HUES6 (cell line): ENCODE data around the gene EDRF1.

Source experiments
- H3K27ac ChIP-seq: 2 replicates; pipeline ENCODE4 v1.7.0; 2013; ENCODE audit warnings: low read depth, mild to moderate bottlenecking, low read length, inconsistent platforms
- H3K27me3 ChIP-seq: 2 replicates; pipeline ENCODE4 v1.6.1; 2013; ENCODE audit warnings: low read length; ENCODE audit not compliant: control insufficient read depth, insufficient read depth
- H3K36me3 ChIP-seq: 2 replicates; pipeline ENCODE4 v1.6.1; 2013; ENCODE audit warnings: low read length; ENCODE audit not compliant: control insufficient read depth, insufficient read depth
- H3K4me1 ChIP-seq: 2 replicates; pipeline ENCODE4 v1.6.1; 2013; ENCODE audit warnings: low read length; ENCODE audit not compliant: control insufficient read depth, insufficient read depth
- H3K4me3 ChIP-seq: 2 replicates; pipeline ENCODE4 v1.5.1; 2013; ENCODE audit warnings: low read depth, low read length
- H3K9ac ChIP-seq: one replicate; pipeline ENCODE4 v1.6.1; 2013; ENCODE audit warnings: mild to moderate bottlenecking, low read length
- H3K9me3 ChIP-seq: 2 replicates; pipeline ENCODE4 v1.6.1; 2013; ENCODE audit warnings: low read depth, low read length; ENCODE audit not compliant: control insufficient read depth, insufficient read depth

EDRF1 gene, protein sequence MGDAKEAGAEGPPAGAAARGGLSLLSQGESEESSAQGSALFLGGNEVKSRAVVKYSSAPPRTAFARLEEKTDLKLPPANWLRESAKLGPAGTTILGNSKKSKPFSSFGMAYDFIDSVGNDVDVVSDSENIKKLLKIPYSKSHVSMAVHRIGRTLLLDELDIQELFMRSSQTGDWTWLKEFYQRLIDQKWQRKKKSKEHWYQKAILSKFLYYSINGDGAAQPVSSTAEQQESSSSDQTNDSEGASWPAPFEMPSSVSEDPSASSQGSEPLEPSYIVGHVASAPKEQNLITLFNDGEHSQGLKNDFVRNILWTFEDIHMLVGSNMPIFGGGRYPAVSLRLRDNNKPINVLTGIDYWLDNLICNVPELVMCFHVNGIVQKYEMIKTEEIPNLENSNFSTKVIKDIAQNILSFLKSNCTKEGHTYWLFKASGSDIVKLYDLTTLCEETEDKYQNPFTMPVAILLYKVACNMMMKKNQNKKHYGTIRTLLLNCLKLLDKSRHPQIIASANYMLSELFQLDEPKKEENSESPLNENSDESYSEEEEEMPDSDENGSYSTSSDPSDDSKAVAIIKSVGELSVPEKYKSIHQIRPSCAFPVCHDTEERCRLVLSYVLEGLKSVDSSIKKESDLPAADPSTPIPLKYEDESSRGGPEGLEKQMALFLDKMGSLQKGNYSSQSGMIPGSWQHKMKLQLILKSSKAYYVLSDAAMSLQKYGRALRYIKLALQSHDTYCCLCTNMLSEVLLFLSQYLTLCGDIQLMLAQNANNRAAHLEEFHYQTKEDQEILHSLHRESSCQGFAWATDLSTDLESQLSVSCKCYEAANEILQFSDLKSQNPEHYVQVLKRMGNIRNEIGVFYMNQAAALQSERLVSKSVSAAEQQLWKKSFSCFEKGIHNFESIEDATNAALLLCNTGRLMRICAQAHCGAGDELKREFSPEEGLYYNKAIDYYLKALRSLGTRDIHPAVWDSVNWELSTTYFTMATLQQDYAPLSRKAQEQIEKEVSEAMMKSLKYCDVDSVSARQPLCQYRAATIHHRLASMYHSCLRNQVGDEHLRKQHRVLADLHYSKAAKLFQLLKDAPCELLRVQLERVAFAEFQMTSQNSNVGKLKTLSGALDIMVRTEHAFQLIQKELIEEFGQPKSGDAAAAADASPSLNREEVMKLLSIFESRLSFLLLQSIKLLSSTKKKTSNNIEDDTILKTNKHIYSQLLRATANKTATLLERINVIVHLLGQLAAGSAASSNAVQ

GRCh38 chr10:125719173-125720001 is at the start of gene EDRF1:
Gene EDRF1 (plus strand): TSS chr10:125719709. CDS start chr10:125719808, 99 bp downstream.
- Histone ChIP-seq H3K9me3 (no peaks in the 10 kb centered on the region), H3K36me3 (peaks cover 36% of the 10 kb centered on the region)

GRCh38 chr10:125672884-125673283 is 46.6 kb upstream of the EDRF1 start:
- Histone ChIP-seq H3K9me3 (no peaks in the 10 kb centered on the region), H3K4me1 (no peaks in the 10 kb centered on the region), H3K27ac (no peak overlapping the region), H3K4me3 (no peak overlapping the region), H3K27me3 (no peaks in the 10 kb centered on the region), H3K36me3 (no peaks in the 10 kb centered on the region), H3K9ac (no peak overlapping the region)

More at GRCh38 chr10:125719173-125720001, at the start of gene EDRF1:
- Histone ChIP-seq H3K27me3 (no peaks in the 10 kb centered on the region), H3K9ac (peak within 1 kb of the TSS; percentile 95), H3K27ac (peak within 1 kb of the TSS; percentile 75; the same call in 1 of the 2 replicates), H3K4me1 (no peaks in the 10 kb centered on the region; the same call in 1 of the 2 replicates), H3K4me3 (peak within 1 kb of the TSS; percentile 83)

DNA sequence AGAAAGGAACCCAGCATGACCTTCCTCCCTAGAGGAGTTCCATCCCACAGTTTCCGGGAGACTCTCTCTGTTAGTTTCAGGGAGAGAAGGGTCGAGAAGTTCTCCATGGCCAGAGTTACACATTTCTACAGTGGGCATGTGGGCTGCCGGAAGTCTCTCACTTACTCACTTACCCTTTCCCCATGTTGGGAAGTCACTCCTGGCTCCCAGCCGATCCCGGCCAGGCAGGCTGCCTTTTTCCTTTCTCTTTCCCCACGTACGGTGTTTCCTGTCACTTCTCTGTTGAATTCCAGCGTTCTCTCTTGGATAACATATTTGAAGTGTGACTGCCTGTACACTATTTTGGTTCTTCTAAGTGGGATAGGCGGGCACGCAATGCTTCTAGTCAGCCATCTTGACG is 40.1 kb upstream of the EDRF1 start:
- no peak overlapping the region for H3K27ac ChIP-seq
- H3K4me1 ChIP-seq: no peaks in the 10 kb centered on the region
- H3K4me3 ChIP-seq: no peak overlapping the region
- no peaks in the 10 kb centered on the region for H3K27me3 ChIP-seq
- no peak overlapping the region for H3K9ac ChIP-seq
- H3K36me3 ChIP-seq: no peaks in the 10 kb centered on the region
- H3K9me3 ChIP-seq: no peaks in the 10 kb centered on the region

DNA sequence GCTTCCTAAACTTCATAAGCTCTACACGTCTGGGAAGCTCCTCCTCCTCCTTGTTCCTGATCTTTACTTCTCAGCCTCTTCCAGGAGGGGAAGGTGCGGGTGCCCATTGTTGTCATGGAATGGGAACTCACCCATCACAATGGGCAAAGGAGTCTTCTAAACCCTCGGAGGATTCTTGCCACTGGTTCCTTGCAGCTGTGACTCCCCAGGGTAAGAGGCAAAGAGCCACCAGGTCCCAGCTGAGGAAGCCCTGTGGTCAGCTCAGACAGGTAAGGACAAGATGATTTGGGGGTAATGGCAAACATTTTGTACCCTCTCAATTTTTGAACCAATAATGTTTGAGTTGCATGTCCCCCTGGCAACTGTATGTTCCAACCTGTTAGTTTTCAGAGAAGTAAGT is 36.4 kb upstream of the EDRF1 start, which contains the start of gene TEX36:
Gene TEX36 (minus strand): TSS at position 101 of the 400 bp plus-strand sequence. CDS start 174 bp downstream, outside the sequence.
- no peak within 1 kb of the TSS for H3K27ac ChIP-seq
- no peaks in the 10 kb centered on the region for H3K9me3 ChIP-seq
- H3K4me1 ChIP-seq: no peaks in the 10 kb centered on the region

GRCh38 chr10:125683821-125684220 is 35.7 kb upstream of the EDRF1 start:
- Histone ChIP-seq H3K4me1 (no peaks in the 10 kb centered on the region), H3K9ac (no peak overlapping the region), H3K9me3 (no peaks in the 10 kb centered on the region), H3K27me3 (no peaks in the 10 kb centered on the region), H3K4me3 (no peak overlapping the region), H3K27ac (no peak overlapping the region), H3K36me3 (no peaks in the 10 kb centered on the region)

More for the DNA sequence above, 36.4 kb upstream of the EDRF1 start, which contains the start of gene TEX36:
- no peaks in the 10 kb centered on the region for H3K36me3 ChIP-seq
- no peak within 1 kb of the TSS for H3K9ac ChIP-seq
- H3K4me3 ChIP-seq: no peak within 1 kb of the TSS
- H3K27me3 ChIP-seq: no peaks in the 10 kb centered on the region

DNA sequence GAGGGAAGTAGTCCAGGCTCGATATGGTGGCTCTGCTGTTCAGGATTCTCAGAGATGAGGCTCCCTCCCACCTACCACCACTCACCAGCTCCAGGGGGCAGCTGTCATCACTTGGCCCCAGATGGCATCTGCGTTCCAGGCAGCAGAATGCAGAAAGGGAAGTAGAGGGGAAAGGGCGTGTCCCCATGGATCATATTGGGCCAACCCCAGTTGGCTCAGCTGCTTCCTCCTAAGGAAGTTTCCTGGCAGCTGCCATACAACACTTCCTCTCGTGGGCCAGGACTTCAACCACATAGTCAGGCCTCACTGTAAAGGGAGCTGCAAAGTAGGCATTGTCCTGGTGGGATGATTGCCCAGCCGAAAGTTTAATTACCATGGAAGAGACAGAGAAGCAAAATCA is 34.9 kb upstream of the EDRF1 start:
- Histone ChIP-seq H3K27ac (no peak overlapping the region), H3K36me3 (no peaks in the 10 kb centered on the region), H3K4me3 (no peak overlapping the region), H3K4me1 (no peaks in the 10 kb centered on the region), H3K9ac (no peak overlapping the region), H3K27me3 (no peaks in the 10 kb centered on the region), H3K9me3 (no peaks in the 10 kb centered on the region)

GRCh38 chr10:125687507-125688185 is 31.9 kb upstream of the EDRF1 start:
- Histone ChIP-seq H3K4me3 (no peak overlapping the region), H3K36me3 (no peaks in the 10 kb centered on the region), H3K27ac (no peak overlapping the region), H3K9ac (no peak overlapping the region), H3K9me3 (no peaks in the 10 kb centered on the region), H3K27me3 (no peaks in the 10 kb centered on the region), H3K4me1 (no peaks in the 10 kb centered on the region)

DNA sequence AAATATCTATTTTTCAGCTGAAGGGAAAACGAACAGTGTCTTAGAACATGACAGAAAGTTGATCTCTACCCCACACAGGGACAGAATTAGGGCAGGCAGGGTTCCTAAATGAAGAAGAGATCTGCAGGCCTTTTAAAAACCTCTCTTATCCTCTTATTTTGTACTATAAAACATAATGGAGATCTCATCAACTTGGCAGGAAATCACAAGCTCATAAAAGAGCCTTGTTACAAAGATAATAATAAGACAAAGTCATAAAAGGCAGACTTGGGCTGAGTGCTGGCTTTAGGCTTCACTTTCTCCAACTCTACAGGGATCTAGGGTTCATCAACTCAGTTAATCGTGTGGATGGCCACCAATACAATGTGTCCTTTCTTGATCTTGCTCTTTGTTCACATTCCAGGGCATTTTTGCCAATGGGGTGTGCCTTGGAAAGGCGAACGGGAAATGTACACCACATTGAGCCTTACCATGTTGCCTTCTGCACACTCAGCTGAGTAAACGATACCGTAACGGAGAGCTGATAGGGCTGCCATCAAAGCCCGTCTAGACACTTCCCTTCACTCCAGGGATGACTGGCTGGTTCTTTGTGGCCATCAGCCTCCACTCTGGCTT is 29.4 kb upstream of the EDRF1 start:
- H3K9ac ChIP-seq: no peak overlapping the region
- no peaks in the 10 kb centered on the region for H3K9me3 ChIP-seq
- H3K4me3 ChIP-seq: no peak overlapping the region
- H3K27ac ChIP-seq: no peak overlapping the region
- no peaks in the 10 kb centered on the region for H3K36me3 ChIP-seq
- H3K4me1 ChIP-seq: no peaks in the 10 kb centered on the region; the same call in 1 of the 2 replicates
- no peaks in the 10 kb centered on the region for H3K27me3 ChIP-seq

- no peaks in the 10 kb centered on the region; the same call in 1 of the 2 replicates for H3K4me1 ChIP-seq
- no peak overlapping the region for H3K4me3 ChIP-seq
- H3K36me3 ChIP-seq: no peaks in the 10 kb centered on the region
- no peak overlapping the region for H3K27ac ChIP-seq
- H3K27me3 ChIP-seq: no peaks in the 10 kb centered on the region
- H3K9ac ChIP-seq: no peak overlapping the region
- no peaks in the 10 kb centered on the region for H3K9me3 ChIP-seq
Observed at GRCh38 chr10:125691160-125691981, 28.1 kb upstream of the EDRF1 start.
